MM.1S (cell line): ENCODE results near the gene BCL11B.

Experiments
- DNase-seq: peaks from one replicate; pipeline ENCODE4 v3.0.0-alpha.2; 2015
- H2AFZ ChIP-seq: fragments of 300-600 bp; sonication (generic); 2 replicates; pipeline ENCODE4 v1.6.0; 2016; ENCODE audit warnings: antibody characterized with exemption, low read length
- H3F3A ChIP-seq: fragments of 300-600 bp; sonication (generic); 2 replicates; pipeline ENCODE4 v1.6.1; 2016; ENCODE audit warnings: mild to moderate bottlenecking, antibody characterized with exemption, low read length, moderate library complexity, mixed read lengths; ENCODE audit not compliant: insufficient read depth
- H3K27ac ChIP-seq: fragments of 300-600 bp; sonication (generic); 2 replicates; pipeline ENCODE4 v1.5.1; 2016; ENCODE audit warnings: mild to moderate bottlenecking, low read length
- H3K27me3 ChIP-seq: fragments of 300-600 bp; sonication (generic); replicated peaks from 2 replicates; pipeline ENCODE4 v1.6.0; 2016; ENCODE audit warnings: low read length; ENCODE audit not compliant: insufficient read depth
- H3K36me3 ChIP-seq: fragments of 300-600 bp; sonication (generic); replicated peaks from 2 replicates; pipeline ENCODE4 v1.6.1; 2016; ENCODE audit warnings: mild to moderate bottlenecking, low read length, mixed read lengths; ENCODE audit not compliant: insufficient read depth
- H3K4me1 ChIP-seq: fragments of 300-600 bp; sonication (generic); 2 replicates; pipeline ENCODE4 v1.6.1; 2016; ENCODE audit warnings: low read length, mixed read lengths
- H3K4me2 ChIP-seq: fragments of 300-600 bp; sonication (generic); 2 replicates; pipeline ENCODE4 v1.6.0; 2016; ENCODE audit warnings: low read depth, low read length
- H3K4me3 ChIP-seq: fragments of 300-600 bp; sonication (generic); 2 replicates; pipeline ENCODE4 v1.5.1; 2016; ENCODE audit warnings: low read length, mixed read lengths
- H3K79me2 ChIP-seq: fragments of 300-600 bp; sonication (generic); 2 replicates; pipeline ENCODE4 v1.6.1; 2016; ENCODE audit warnings: mixed run types, low read length, mixed read lengths
- H3K9ac ChIP-seq: fragments of 300-600 bp; sonication (generic); 2 replicates; pipeline ENCODE4 v1.6.1; 2016; ENCODE audit warnings: low read length, mixed read lengths
- H3K9me2 ChIP-seq: fragments of 300-600 bp; sonication (generic); replicated peaks from 2 replicates; pipeline ENCODE4 v1.6.1; 2016; ENCODE audit warnings: mild to moderate bottlenecking, low read length, mixed read lengths; ENCODE audit not compliant: insufficient read depth
- H3K9me3 ChIP-seq: fragments of 300-600 bp; sonication (generic); replicated peaks from 2 replicates; pipeline ENCODE4 v1.6.1; 2016; ENCODE audit warnings: mild to moderate bottlenecking, low read length, mixed read lengths; ENCODE audit not compliant: insufficient read depth
- H4K20me1 ChIP-seq: fragments of 300-600 bp; sonication (generic); 2 replicates; pipeline ENCODE4 v1.6.1; 2016; ENCODE audit warnings: mild to moderate bottlenecking, low read length, moderate library complexity, mixed read lengths; ENCODE audit not compliant: insufficient read depth
- CTCF ChIP-seq: fragments of 300-600 bp; sonication (generic); IDR thresholded peaks from 2 replicates; pipeline ENCODE4 v1.5.1; 2016; ENCODE audit warnings: antibody characterized with exemption, low read length, mixed read lengths
- EZH2 ChIP-seq: fragments of 300-600 bp; sonication (generic); optimal IDR thresholded peaks from 2 replicates; pipeline ENCODE3; 2017; ENCODE audit warnings: low read depth, mild to moderate bottlenecking, antibody characterized with exemption, low read length, mixed read lengths
- EZH2phosphoT487 ChIP-seq: fragments of 300-600 bp; sonication (generic); IDR thresholded peaks from 2 replicates; pipeline ENCODE4 v1.6.1; 2018; ENCODE audit warnings: antibody characterized with exemption, low read length

BCL11B gene

GRCh38 chr14:99280066-99280731 is 8.2 kb upstream of the BCL11B start:
- Histone ChIP-seq H3K4me3 (no peak overlapping the region), H2AFZ (no peak overlapping the region), H3K4me2 (no peak overlapping the region), H3K36me3 (no peaks in the 10 kb centered on the region), H3K9me2 (no peaks in the 10 kb centered on the region), H3K4me1 (no peaks in the 10 kb centered on the region), H3K79me2 (no peaks in the 10 kb centered on the region), H3K9me3 (no peaks in the 10 kb centered on the region), H3K27me3 (no peaks in the 10 kb centered on the region), H3F3A (no peaks in the 10 kb centered on the region), H4K20me1 (no peaks in the 10 kb centered on the region), H3K9ac (no peak overlapping the region), H3K27ac (no peak overlapping the region)
- TF ChIP-seq CTCF (no peak), EZH2 (no peak), EZH2phosphoT487 (no peak)
- no peak for DNase-seq

- Histone ChIP-seq H3K79me2 (no peaks in the 10 kb centered on the region), H2AFZ (no peak overlapping the region), H3K4me3 (no peak overlapping the region), H3K27me3 (no peaks in the 10 kb centered on the region), H3K4me1 (no peaks in the 10 kb centered on the region), H3K4me2 (no peak overlapping the region), H3K9ac (no peak overlapping the region), H3K9me2 (no peaks in the 10 kb centered on the region), H4K20me1 (no peaks in the 10 kb centered on the region), H3K9me3 (no peaks in the 10 kb centered on the region), H3F3A (no peaks in the 10 kb centered on the region), H3K27ac (no peak overlapping the region), H3K36me3 (no peaks in the 10 kb centered on the region)
- DNase-seq, result no peak
- no peak for TF ChIP-seq CTCF
- TF ChIP-seq EZH2, result no peak
- no peak for TF ChIP-seq EZH2phosphoT487
Measured at GRCh38 chr14:99278836-99279235, 6.8 kb upstream of the BCL11B start.

- H3K9ac ChIP-seq, result no peak overlapping the region
- H4K20me1 ChIP-seq, result no peaks in the 10 kb centered on the region
- no peaks in the 10 kb centered on the region for H3K27me3 ChIP-seq
- H3K27ac ChIP-seq, result no peak overlapping the region
- H3F3A ChIP-seq, result no peaks in the 10 kb centered on the region
- H3K4me2 ChIP-seq, result no peak overlapping the region
- H3K9me2 ChIP-seq, result no peaks in the 10 kb centered on the region
- H3K4me3 ChIP-seq, result no peak overlapping the region
- no peak for TF ChIP-seq EZH2phosphoT487
- no peak for TF ChIP-seq EZH2
- TF ChIP-seq CTCF, result no peak
- H3K36me3 ChIP-seq, result no peaks in the 10 kb centered on the region
- no peaks in the 10 kb centered on the region for H3K79me2 ChIP-seq
- H2AFZ ChIP-seq, result no peak overlapping the region
- H3K9me3 ChIP-seq, result no peaks in the 10 kb centered on the region
- no peaks in the 10 kb centered on the region for H3K4me1 ChIP-seq
- no peak for DNase-seq
Measured at GRCh38 chr14:99277530-99277929, 5.5 kb upstream of the BCL11B start.
